WTC11 (cell line): Measurements from ENCODE around the gene SLC39A13. TPM values are rescaled to one million over a fixed set of nuclear protein-coding genes. Genes with fewer than 3 reads are reported as not detected.

Experiments
- ATAC-seq: fragments of 200-7000 bp; cut with Tn5 transposase; 2 replicates; pipeline ENCODE4 v1.10.0; 2021; ENCODE audit warnings: mild to moderate bottlenecking, moderate library complexity
- CTCF ChIA-PET: fragments of 300-600 bp; sonication (Branson Sonifier 250); formaldehyde crosslinking; loops from one replicate; lab custom pipeline; 2021; ENCODE audit warnings: antibody characterized with exemption; lab: Charles Lee
- POLR2A ChIA-PET: fragments of 350-600 bp; sonication (Branson Sonifier 250); formaldehyde crosslinking; loops from one replicate; lab custom pipeline; 2021; ENCODE audit warnings: antibody characterized with exemption; lab: Charles Lee
- DNase-seq: peaks from one replicate; pipeline ENCODE4 v3.0.0; 2021; ENCODE audit warnings: low spot score
- H3K27ac Mint-ChIP-seq: 2 replicates; pipeline ENCODE4 v1.8.0; 2021; ENCODE audit warnings: mixed read lengths
- H3K27me3 Mint-ChIP-seq: 2 replicates; pipeline ENCODE4 v1.8.0; 2021; ENCODE audit warnings: low read depth, mild to moderate bottlenecking, moderate library complexity, mixed read lengths
- H3K36me3 Mint-ChIP-seq: 2 replicates; pipeline ENCODE4 v1.8.0; 2021; ENCODE audit warnings: mixed read lengths
- H3K4me1 Mint-ChIP-seq: 2 replicates; pipeline ENCODE4 v1.8.0; 2022; ENCODE audit warnings: mixed read lengths
- H3K4me3 Mint-ChIP-seq: 2 replicates; pipeline ENCODE4 v1.8.0; 2021; ENCODE audit warnings: mild to moderate bottlenecking, moderate library complexity, mixed read lengths
- H3K9me3 Mint-ChIP-seq: 2 replicates; pipeline ENCODE4 v1.8.0; 2021; ENCODE audit warnings: mixed read lengths
- E2F1 ChIP-seq: sonication (generic); formaldehyde crosslinking; IDR thresholded peaks from 2 replicates; pipeline ENCODE4 v1.8.0; 2022; ENCODE audit warnings: mild to moderate bottlenecking, missing genetic modification reagents
- EMX1 ChIP-seq: fragments of 250-450 bp; sonication (Bioruptor Pico); IDR thresholded peaks from 2 replicates; pipeline ENCODE4 v1.8.0; 2021; ENCODE audit warnings: mild to moderate bottlenecking
- ETV6 ChIP-seq: sonication (generic); formaldehyde crosslinking; IDR thresholded peaks from 2 replicates; pipeline ENCODE4 v1.8.1; 2022; ENCODE audit warnings: mild to moderate bottlenecking, missing genetic modification reagents
- FOXP1 ChIP-seq: sonication (generic); formaldehyde crosslinking; IDR thresholded peaks from 2 replicates; pipeline ENCODE4 v1.8.0; 2022; ENCODE audit warnings: missing genetic modification reagents, mild to moderate bottlenecking, moderate library complexity, borderline replicate concordance
- GABPB1 ChIP-seq: sonication (generic); formaldehyde crosslinking; IDR thresholded peaks from 2 replicates; pipeline ENCODE4 v1.8.1; 2023; ENCODE audit warnings: mild to moderate bottlenecking, missing genetic modification reagents
- GTF2I ChIP-seq: fragments of 250-450 bp; sonication (Bioruptor Pico); conservative IDR thresholded peaks from 2 replicates; pipeline ENCODE4 v1.4.0; 2021; ENCODE audit warnings: mild to moderate bottlenecking
- MXD4 ChIP-seq: fragments of 250-450 bp; sonication (Bioruptor Pico); IDR thresholded peaks from 2 replicates; pipeline ENCODE4 v1.8.0; 2021; ENCODE audit warnings: mild to moderate bottlenecking, moderate library complexity, borderline replicate concordance
- NFYB ChIP-seq: sonication (generic); formaldehyde crosslinking; conservative IDR thresholded peaks from 2 replicates; pipeline ENCODE4 v1.8.0; 2022; ENCODE audit warnings: low read depth, missing genetic modification reagents
- NR2C2 ChIP-seq: sonication (generic); formaldehyde crosslinking; IDR thresholded peaks from 2 replicates; pipeline ENCODE4 v1.8.0; 2022; ENCODE audit warnings: mild to moderate bottlenecking, missing genetic modification reagents
- PREB ChIP-seq: sonication (generic); formaldehyde crosslinking; IDR thresholded peaks from 2 replicates; pipeline ENCODE4 v1.8.1; 2022; ENCODE audit warnings: mild to moderate bottlenecking, missing genetic modification reagents, moderate library complexity, borderline replicate concordance
- PRRX2 ChIP-seq: fragments of 250-450 bp; sonication (Bioruptor Pico); IDR thresholded peaks from 2 replicates; pipeline ENCODE4 v1.8.0; 2021; ENCODE audit warnings: mild to moderate bottlenecking
- RORB ChIP-seq: fragments of 250-450 bp; sonication (Bioruptor Pico); IDR thresholded peaks from 2 replicates; pipeline ENCODE4 v1.9.0; 2021; ENCODE audit warnings: mild to moderate bottlenecking
- SMAD3 ChIP-seq: sonication (generic); formaldehyde crosslinking; IDR thresholded peaks from 2 replicates; pipeline ENCODE4 v1.8.0; 2022; ENCODE audit warnings: missing genetic modification reagents, mild to moderate bottlenecking, borderline replicate concordance
- SP1 ChIP-seq: sonication (generic); formaldehyde crosslinking; conservative IDR thresholded peaks from 2 replicates; pipeline ENCODE4 v1.8.1; 2022; ENCODE audit warnings: missing genetic modification reagents
- TCF7 ChIP-seq: sonication (generic); formaldehyde crosslinking; IDR thresholded peaks from 2 replicates; pipeline ENCODE4 v1.8.0; 2022; ENCODE audit warnings: mild to moderate bottlenecking, low read depth, missing genetic modification reagents, moderate library complexity
- ZNF121 ChIP-seq: sonication (generic); formaldehyde crosslinking; IDR thresholded peaks from 2 replicates; pipeline ENCODE4 v1.8.0; 2023; ENCODE audit warnings: missing genetic modification reagents
- ZNF138 ChIP-seq: sonication (generic); formaldehyde crosslinking; conservative IDR thresholded peaks from 2 replicates; pipeline ENCODE4 v1.8.1; 2022; ENCODE audit warnings: mild to moderate bottlenecking, moderate library complexity, missing genetic modification reagents
- ZNF232 ChIP-seq: sonication (generic); formaldehyde crosslinking; IDR thresholded peaks from 2 replicates; pipeline ENCODE4 v1.8.0; 2022; ENCODE audit warnings: mild to moderate bottlenecking, missing genetic modification reagents
- ZNF281 ChIP-seq: sonication (generic); formaldehyde crosslinking; IDR thresholded peaks from 2 replicates; pipeline ENCODE4 v1.8.0; 2023; ENCODE audit warnings: mild to moderate bottlenecking, missing genetic modification reagents
- ZNF396 ChIP-seq: fragments of 250-450 bp; sonication (Bioruptor Pico); IDR thresholded peaks from 2 replicates; pipeline ENCODE4 v1.8.0; 2021; ENCODE audit warnings: mild to moderate bottlenecking, moderate library complexity, borderline replicate concordance
- ZNF416 ChIP-seq: fragments of 250-450 bp; sonication (Bioruptor Pico); IDR thresholded peaks from 2 replicates; pipeline ENCODE4 v1.9.0; 2021; ENCODE audit warnings: mild to moderate bottlenecking, inconsistent platforms
- total RNA-seq: library from RNA; stranded (reverse); gene quantifications from 3 replicates; pipeline ENCODE4 v1.2.3, GENCODE V29; 2021
- TF ChIP-seq, protein P1 (sequence below): sonication (generic); formaldehyde crosslinking; IDR thresholded peaks from 2 replicates; pipeline ENCODE4 v1.8.0; 2022; ENCODE audit warnings: mild to moderate bottlenecking, missing genetic modification reagents
- TF ChIP-seq, protein P2 (sequence below): sonication (generic); formaldehyde crosslinking; IDR thresholded peaks from 2 replicates; pipeline ENCODE4 v1.8.0; 2023; ENCODE audit warnings: missing genetic modification reagents, mild to moderate bottlenecking, borderline replicate concordance
- TF ChIP-seq, protein P3 (sequence below): sonication (generic); formaldehyde crosslinking; IDR thresholded peaks from 2 replicates; pipeline ENCODE4 v1.8.1; 2023; ENCODE audit warnings: mild to moderate bottlenecking, missing genetic modification reagents, moderate library complexity

The SLC39A13 gene
- total RNA-seq, 1 experiment from 2014 or later: 38.2 TPM

DNA sequence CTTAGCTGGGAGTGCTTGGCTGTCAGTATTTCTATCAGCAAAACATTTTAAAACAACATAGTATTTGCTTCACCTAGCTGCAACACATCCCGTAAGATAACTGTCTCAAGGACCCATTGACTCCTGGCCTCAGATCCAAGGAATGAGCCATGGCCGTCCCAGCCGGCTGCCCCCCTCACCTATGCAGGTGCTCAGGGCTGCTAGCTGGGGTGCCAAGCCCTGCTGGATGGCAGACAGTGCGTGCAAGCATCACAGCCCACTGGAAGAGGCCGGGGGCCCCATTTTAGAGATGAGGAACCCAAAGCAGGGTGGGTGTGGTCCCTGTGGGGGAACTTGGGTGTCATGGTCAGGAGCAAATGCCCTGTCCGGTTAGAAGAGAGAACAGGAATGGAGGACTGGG lies 9.3 kb downstream of the SLC39A13 start:
- no peaks in the 10 kb centered on the region for H3K27me3 Mint-ChIP-seq
- H3K4me3 Mint-ChIP-seq: no peak overlapping the region
- POLR2A ChIA-PET: interaction anchor here (1.0 to 1.5 kb wide), 2 partner anchors 18 to 36 kb away, joined by 3 read pairs; no protein-coding TSS in a partner anchor
- CTCF ChIA-PET: interaction anchor here (0.8 kb wide), 1 partner anchor 10 kb away, joined by 4 read pairs; no protein-coding TSS in a partner anchor
- peaks cover 46% of the 10 kb centered on the region for H3K36me3 Mint-ChIP-seq
- DNase-seq (no peak), ATAC-seq (no peak)
- H3K9me3 Mint-ChIP-seq: no peaks in the 10 kb centered on the region
- no peak for TF ChIP-seq RORB (CRISPR knock-in tag)
- TF ChIP-seq, protein P1, sequence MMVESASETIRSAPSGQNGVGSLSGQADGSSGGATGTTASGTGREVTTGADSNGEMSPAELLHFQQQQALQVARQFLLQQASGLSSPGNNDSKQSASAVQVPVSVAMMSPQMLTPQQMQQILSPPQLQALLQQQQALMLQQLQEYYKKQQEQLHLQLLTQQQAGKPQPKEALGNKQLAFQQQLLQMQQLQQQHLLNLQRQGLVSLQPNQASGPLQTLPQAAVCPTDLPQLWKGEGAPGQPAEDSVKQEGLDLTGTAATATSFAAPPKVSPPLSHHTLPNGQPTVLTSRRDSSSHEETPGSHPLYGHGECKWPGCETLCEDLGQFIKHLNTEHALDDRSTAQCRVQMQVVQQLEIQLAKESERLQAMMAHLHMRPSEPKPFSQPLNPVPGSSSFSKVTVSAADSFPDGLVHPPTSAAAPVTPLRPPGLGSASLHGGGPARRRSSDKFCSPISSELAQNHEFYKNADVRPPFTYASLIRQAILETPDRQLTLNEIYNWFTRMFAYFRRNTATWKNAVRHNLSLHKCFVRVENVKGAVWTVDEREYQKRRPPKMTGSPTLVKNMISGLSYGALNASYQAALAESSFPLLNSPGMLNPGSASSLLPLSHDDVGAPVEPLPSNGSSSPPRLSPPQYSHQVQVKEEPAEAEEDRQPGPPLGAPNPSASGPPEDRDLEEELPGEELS (CRISPR knock-in tag): no peak
- TF ChIP-seq SP1 (CRISPR knock-in tag): no peak
- no peak for TF ChIP-seq PREB (CRISPR knock-in tag)
- TF ChIP-seq, protein P2, sequence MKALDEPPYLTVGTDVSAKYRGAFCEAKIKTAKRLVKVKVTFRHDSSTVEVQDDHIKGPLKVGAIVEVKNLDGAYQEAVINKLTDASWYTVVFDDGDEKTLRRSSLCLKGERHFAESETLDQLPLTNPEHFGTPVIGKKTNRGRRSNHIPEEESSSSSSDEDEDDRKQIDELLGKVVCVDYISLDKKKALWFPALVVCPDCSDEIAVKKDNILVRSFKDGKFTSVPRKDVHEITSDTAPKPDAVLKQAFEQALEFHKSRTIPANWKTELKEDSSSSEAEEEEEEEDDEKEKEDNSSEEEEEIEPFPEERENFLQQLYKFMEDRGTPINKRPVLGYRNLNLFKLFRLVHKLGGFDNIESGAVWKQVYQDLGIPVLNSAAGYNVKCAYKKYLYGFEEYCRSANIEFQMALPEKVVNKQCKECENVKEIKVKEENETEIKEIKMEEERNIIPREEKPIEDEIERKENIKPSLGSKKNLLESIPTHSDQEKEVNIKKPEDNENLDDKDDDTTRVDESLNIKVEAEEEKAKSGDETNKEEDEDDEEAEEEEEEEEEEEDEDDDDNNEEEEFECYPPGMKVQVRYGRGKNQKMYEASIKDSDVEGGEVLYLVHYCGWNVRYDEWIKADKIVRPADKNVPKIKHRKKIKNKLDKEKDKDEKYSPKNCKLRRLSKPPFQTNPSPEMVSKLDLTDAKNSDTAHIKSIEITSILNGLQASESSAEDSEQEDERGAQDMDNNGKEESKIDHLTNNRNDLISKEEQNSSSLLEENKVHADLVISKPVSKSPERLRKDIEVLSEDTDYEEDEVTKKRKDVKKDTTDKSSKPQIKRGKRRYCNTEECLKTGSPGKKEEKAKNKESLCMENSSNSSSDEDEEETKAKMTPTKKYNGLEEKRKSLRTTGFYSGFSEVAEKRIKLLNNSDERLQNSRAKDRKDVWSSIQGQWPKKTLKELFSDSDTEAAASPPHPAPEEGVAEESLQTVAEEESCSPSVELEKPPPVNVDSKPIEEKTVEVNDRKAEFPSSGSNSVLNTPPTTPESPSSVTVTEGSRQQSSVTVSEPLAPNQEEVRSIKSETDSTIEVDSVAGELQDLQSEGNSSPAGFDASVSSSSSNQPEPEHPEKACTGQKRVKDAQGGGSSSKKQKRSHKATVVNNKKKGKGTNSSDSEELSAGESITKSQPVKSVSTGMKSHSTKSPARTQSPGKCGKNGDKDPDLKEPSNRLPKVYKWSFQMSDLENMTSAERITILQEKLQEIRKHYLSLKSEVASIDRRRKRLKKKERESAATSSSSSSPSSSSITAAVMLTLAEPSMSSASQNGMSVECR: no peak
- no peak for TF ChIP-seq TCF7
- TF ChIP-seq GTF2I (CRISPR knock-in tag): no peak
- 0 out of 2 replicates have a peak, but pooled peaks have one; percentile 30 for TF ChIP-seq FOXP1
- TF ChIP-seq, protein P3, sequence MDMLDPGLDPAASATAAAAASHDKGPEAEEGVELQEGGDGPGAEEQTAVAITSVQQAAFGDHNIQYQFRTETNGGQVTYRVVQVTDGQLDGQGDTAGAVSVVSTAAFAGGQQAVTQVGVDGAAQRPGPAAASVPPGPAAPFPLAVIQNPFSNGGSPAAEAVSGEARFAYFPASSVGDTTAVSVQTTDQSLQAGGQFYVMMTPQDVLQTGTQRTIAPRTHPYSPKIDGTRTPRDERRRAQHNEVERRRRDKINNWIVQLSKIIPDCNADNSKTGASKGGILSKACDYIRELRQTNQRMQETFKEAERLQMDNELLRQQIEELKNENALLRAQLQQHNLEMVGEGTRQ (CRISPR knock-in tag): no peak
- no peaks in the 10 kb centered on the region for H3K4me1 Mint-ChIP-seq
- H3K27ac Mint-ChIP-seq: no peak overlapping the region

DNA sequence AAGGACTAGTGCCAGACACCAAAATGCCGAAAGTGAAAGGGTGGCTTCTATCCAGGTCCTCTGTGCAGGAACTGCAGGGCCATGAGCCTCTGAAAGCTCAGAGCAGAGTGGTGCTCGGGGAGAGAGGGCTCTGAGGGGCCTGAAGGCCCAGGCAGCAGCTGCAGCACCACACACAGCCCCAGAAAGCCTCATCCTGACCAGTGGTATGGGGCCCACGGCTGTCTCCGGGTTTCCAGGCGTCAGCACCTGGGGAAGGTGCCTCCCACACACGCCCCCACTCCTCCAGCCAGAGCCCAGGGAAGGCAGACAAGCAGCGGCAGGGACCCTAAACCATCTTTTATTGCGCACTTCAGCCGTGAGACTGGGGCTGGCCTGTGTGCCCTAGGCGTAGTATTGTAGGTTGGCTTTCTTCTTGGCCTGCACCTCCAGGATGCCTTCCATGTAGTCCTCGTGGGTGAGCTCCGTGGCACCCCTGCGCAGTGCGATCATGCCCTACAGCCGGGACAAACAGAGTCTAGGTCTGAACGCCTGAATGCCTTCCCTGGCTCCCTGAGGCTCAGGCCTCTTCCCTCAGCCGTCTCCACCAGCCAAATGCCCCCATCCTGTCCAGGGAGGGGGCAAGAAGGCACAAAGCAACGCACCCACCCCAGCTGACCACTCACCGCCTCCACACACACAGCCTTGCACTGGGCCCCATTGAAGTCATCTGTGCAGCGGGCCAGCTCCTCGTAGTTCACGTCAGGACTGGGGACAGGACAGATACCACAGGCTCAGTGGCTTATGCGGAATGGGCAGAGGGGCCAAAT lies 10.3 kb downstream of the SLC39A13 start:
- Mint-ChIP-seq H3K27me3 (no peaks in the 10 kb centered on the region), H3K4me1 (no peaks in the 10 kb centered on the region), H3K27ac (no peak overlapping the region), H3K4me3 (no peak overlapping the region), H3K9me3 (no peaks in the 10 kb centered on the region), H3K36me3 (peaks cover 48% of the 10 kb centered on the region)
- ChIA-PET CTCF (interaction anchor here (0.8 kb wide), 1 partner anchor 36 kb away, joined by 4 read pairs; no protein-coding TSS in a partner anchor), POLR2A (no interaction called here)
- no peak for DNase-seq
- no peak for ATAC-seq
- no peak for TF ChIP-seq ETV6 (CRISPR knock-in tag)
- no peak for TF ChIP-seq EMX1 (CRISPR knock-in tag)
- no peak for TF ChIP-seq ZNF416 (CRISPR knock-in tag)
- no peak for TF ChIP-seq NR2C2
- TF ChIP-seq ZNF121 (CRISPR knock-in tag): no peak
- TF ChIP-seq NFYB (CRISPR knock-in tag): no peak
- no peak for TF ChIP-seq ZNF281 (CRISPR knock-in tag)
- TF ChIP-seq E2F1 (CRISPR knock-in tag): no peak
- TF ChIP-seq ZNF396 (CRISPR knock-in tag): no peak
- TF ChIP-seq SMAD3: no peak
- no peak for TF ChIP-seq ZNF232
- no peak for TF ChIP-seq GABPB1 (CRISPR knock-in tag)
- no peak for TF ChIP-seq PRRX2 (CRISPR knock-in tag)
- no peak for TF ChIP-seq ZNF138 (CRISPR knock-in tag)
- no peak for TF ChIP-seq MXD4 (CRISPR knock-in tag)
